HG03039 (cell line): ENCODE results near the gene MED13.
"Not testable (repeated sequence)": the region's sequence is repeated elsewhere in the genome, so short reads cannot be mapped to it uniquely, and the experiment has no call there.

Experiments used
- ATAC-seq: cut with Tn5 transposase; IDR thresholded peaks from one replicate; pipeline ENCODE4 v1.9.1; 2021; ENCODE audit warnings: mild to moderate bottlenecking, moderate library complexity; ENCODE audit not compliant: unreplicated experiment

Gene MED13

GRCh38 chr17:61927208-61928100 is 137.6 kb downstream of the MED13 start, which contains the start of gene INTS2:
TSS of gene INTS2 (minus strand) at chr17:61927982. CDS start at chr17:61926644, 1,338 bp downstream.
- ATAC-seq = peak; percentile 70

GRCh38 chr17:61926826-61927207 is 138.3 kb downstream of the MED13 start:
- peak; percentile 13 for ATAC-seq

GRCh38 chr17:61915162-61915561 is 149.9 kb downstream of the MED13 start:
- not testable (repeated sequence) for ATAC-seq

GRCh38 chr17:61908292-61909037 is 156.6 kb downstream of the MED13 start:
- ATAC-seq = no peak

- ATAC-seq = no peak
Observed at GRCh38 chr17:61907361-61907760, 157.7 kb downstream of the MED13 start.

- no peak for ATAC-seq
Observed at GRCh38 chr17:61904094-61904710, 160.9 kb downstream of the MED13 start.

GRCh38 chr17:61903251-61903650 is 161.8 kb downstream of the MED13 start:
- ATAC-seq = no peak

- no peak for ATAC-seq
Observed at GRCh38 chr17:61897548-61898180, 167.4 kb downstream of the MED13 start.

- ATAC-seq = no peak
Observed at GRCh38 chr17:61895391-61895790, 169.7 kb downstream of the MED13 start.

GRCh38 chr17:61894310-61894709 is 170.8 kb downstream of the MED13 start:
- not testable (repeated sequence) for ATAC-seq
